ENCODE measurements around the gene PHF14. TPM values are rescaled to one million over a fixed set of nuclear protein-coding genes. Genes with fewer than 3 reads are reported as not detected.
"Not testable (repeated sequence)": the region's sequence is repeated elsewhere in the genome, so short reads cannot be mapped to it uniquely, and the experiment has no call there.

PHF14 gene
- total RNA-seq, 2 experiments from 2014 or later = 33.0 to 33.4 TPM

GRCh38 chr7:10973942-10974911, 555 bp downstream of the PHF14 start:
- CTCF ChIA-PET = interaction anchor here (1.6 kb wide), 1 partner anchor 34 kb away, joined by 4 read pairs; a partner anchor contains a TSS
- POLR2A ChIA-PET = interaction anchor here (2.6 kb wide), 1 partner anchor 34 kb away, joined by 16 read pairs; a partner anchor contains a TSS

DNA sequence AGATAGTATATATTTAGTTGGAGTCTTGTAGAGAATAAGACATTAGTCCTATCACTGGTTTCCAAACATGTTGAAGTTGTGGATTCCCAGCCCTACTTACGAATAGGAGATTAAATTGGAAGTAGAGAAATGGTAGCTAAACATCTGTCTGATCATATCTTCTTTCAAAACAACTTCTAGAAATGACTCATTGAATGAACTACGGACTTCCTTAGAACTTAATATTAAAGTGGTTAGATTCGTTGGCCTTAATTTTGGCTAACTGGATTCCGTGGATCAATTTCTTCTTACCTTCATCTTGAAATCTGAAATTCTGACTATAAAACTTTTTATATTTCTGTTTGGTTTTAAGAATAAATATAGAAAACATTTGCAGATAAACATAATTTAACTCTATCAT, 3.4 kb downstream of the PHF14 start:
- ChIA-PET CTCF (no interaction called here), POLR2A (no interaction called here)

DNA sequence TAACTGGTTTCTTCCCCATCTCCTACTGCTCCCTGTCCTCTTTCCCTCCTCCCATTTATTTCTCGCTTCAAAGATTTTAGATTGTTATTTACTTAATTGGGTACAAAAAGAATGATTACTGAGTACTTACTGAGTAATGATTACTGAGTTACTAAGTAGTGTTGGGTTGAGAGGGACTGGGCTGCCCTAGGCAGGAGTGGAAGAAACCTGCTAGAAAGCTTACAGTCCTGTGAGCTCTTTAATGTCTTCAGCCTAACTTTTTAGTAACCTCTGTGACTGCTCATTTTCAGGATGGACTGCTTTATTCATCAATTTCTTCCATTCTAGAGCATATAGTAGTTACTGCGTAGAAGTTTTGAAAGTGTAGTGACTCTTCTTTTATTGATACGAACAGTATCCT, 7.6 kb downstream of the PHF14 start:
- ChIA-PET CTCF (no interaction called here), POLR2A (no interaction called here)

GRCh38 chr7:10990748-10991147, 17.1 kb downstream of the PHF14 start:
- CTCF ChIA-PET = interaction anchor here (1.2 kb wide), 1 partner anchor 49 kb away, joined by 3 read pairs; no protein-coding TSS in a partner anchor
- POLR2A ChIA-PET = not testable (repeated sequence)

DNA sequence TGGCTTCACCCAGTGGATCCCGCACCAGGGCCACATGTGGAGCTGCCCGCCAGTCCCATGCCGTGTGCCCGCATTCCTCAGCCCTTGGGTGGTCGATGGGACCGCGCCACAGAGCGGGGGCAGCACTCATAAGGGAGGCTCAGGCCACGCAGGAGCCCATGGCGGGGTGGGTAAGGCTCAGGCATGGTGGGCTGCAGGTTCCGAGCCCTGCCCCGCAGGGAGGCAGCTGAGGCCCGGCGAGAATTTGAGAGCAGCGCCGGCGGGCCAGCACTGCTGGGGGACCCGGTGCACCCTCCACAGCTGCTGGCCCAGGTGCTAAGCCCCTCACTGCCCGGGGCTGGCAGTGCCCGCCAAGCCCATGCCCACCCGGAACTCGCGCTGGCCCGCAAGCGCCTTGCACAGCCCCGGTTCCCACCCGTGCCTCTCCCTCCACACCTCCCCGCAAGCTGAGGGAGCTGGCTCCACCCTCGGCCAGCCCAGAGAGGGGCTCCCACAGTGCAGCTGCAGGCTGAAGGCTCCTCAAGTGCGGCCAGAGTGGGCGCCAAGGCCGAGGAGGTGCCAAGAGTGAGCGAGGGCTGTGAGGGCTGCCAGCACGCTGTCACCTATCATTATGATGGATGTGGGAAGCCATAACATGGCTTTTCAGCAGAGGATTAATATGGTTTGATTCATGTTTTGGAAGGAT, 22.0 kb downstream of the PHF14 start:
- CTCF ChIA-PET, POLR2A ChIA-PET: not testable (repeated sequence)

- CTCF ChIA-PET = interaction anchor here (0.6 kb wide), 1 partner anchor 75 kb away, joined by 3 read pairs; no protein-coding TSS in a partner anchor
- POLR2A ChIA-PET = no interaction called here
Measured at GRCh38 chr7:10998996-10999757, 25.5 kb downstream of the PHF14 start.

DNA sequence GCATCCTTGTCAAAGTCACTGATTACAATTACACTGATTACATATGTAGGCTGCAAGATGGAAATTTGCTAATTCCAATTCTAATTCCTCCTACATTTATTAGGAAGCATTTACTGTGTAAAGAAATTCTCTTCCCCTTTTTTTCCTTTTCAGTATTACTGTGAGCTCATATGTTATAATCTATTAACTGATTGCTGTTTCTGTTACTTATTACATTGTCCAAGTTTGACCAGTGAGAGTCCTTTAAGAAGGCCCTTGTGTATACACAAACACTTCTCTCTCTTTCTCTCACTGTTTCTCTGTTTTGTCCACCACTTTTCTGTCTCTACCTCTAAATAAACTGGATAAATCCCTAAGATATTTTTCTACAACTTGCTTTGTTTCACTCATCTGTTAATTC, 31.5 kb downstream of the PHF14 start:
- ChIA-PET POLR2A (no interaction called here), CTCF (no interaction called here)

DNA sequence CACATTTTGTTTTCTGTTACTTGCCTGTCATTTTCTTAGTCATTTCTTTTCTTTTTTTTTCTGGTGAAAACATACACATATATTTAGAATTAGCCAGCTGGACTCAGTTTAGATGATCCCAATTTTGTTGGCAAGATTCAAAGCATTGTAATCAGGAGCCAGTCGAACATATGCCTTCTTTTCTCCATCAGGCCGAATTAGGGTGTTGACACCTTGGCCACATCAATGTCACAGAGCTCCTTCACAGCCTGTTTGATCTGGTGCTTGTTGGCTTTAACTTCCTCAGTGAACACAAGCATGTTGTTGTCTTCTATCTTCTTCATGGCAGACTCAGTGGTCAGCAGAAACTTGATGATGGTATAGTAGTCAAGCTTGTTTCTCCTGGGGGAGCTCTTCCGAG, 32.6 kb downstream of the PHF14 start:
- ChIA-PET CTCF (no interaction called here), POLR2A (no interaction called here)

DNA sequence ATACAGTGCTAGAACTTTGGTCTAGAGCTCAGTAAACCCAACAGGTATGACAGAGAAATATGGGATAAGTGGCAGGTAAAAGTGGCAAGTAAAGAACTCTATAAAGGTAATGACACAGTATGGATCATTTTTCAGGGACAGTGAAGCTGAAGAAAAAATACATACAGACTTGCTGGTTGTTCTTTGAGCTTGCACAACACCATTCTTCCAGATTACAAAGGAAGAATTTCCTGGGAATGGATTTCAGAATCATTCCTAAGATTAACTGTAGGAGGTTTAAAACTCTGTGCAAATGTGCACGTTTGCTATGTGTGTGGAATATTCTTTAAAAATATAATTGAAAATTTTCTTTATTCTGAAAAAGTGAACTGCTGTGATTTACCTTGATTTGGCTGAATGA, 36.0 kb downstream of the PHF14 start:
- ChIA-PET CTCF (interaction anchor here (0.7 kb wide), 1 partner anchor 121 kb away, joined by 3 read pairs; no protein-coding TSS in a partner anchor), POLR2A (no interaction called here)

GRCh38 chr7:11021468-11021867, 47.8 kb downstream of the PHF14 start:
- ChIA-PET CTCF (no interaction called here), POLR2A (no interaction called here)

DNA sequence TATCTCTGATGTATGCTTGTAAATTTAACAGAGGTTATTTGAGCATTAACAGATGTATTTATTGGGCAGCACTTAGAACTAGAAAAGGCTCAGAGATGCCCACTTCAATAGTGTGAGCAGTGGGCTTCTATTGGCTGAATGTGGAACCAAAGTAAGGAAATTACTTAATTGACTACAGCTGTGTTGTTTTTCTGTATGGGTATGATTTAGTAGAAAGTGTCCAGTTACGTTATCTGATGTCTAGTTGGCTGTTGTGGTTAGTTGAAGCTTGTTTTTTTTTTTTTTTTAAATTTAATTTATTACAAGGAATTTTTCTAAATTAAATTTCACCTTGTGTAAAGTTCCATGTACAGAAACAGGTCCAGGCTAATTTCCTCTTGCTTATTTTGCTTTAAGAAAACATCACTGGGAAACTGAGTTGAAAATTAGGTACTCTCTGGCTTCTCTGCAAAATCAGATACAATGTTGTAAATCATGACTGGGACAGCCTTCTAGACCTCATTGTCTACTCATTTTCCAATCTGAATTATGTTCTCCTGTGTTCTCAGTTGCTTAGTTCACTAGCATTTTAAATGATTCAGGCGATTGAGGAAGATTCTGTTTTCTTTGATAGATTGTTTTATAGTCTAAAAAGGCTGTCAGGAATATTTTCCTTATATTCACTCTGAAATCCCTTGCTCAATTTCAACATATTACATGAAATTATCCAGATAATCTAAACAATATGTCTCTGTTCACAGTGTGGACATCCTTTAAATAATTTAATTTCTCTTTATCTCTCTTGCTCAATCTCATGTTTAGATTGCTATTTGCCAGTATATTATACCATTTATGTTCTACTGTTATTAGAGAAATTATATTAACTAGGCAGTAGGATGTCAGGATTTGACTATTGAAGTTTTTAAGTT, 53.0 kb downstream of the PHF14 start:
- POLR2A ChIA-PET = no interaction called here
- CTCF ChIA-PET = no interaction called here

DNA sequence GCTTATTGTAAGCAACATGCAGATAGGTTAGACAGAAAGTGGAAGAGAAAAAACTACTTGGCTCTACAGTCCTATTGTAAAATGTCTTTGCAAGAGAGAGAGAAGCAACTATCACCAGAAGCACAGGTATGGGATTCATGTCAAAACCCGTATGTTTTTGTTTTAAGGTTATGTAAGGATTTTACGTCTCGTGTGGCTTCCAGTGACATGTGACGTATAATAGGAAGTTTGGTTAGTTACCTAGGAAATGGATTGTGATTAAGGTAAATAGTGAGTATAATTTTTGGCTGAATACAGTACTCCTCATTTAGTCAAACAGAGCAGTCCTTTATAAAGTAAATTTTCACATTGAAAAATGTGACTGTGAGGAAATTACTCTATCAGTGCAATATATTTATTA, 62.0 kb downstream of the PHF14 start:
- ChIA-PET POLR2A (no interaction called here), CTCF (no interaction called here)

DNA sequence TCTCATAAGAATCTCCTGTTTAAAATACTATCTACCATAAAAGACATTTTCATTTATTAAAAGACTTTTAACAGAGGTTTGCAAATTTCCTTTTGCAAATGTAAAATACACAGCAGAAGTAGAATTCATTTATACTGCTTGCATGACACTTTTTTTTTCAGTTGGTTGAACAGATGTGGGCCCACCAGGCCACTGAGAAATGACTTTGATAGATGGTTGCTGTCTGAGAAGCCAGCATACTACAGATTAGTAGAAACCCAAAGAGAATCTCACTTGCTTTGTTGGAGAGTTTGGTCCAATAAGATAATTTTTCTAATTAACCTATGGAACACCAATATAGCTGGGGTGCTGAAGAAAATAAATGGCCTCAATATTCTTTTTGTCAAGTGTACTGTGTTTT, 66.3 kb downstream of the PHF14 start:
- POLR2A ChIA-PET = no interaction called here
- CTCF ChIA-PET = no interaction called here

DNA sequence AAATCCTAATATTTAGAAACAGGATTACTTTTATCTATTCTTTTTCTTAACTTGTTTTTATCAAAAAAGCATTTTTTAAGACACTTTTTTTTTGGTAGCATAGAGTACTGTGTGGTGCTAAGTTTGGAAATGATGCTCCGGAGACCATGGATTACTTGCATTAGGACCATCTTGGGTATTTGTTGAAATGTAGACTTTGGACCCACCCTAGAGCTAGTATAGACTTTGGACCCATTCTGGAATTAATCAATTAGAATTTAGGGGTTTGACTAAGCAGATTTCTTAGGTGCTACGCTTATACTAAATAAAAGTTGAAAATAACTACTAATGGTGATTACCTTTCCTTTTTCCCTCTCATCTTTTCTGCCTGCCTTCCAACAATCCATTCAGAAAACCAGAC, 80.4 kb downstream of the PHF14 start:
- ChIA-PET CTCF (no interaction called here), POLR2A (interaction anchor here (0.6 kb wide), 1 partner anchor 16 kb away, joined by 17 read pairs; no protein-coding TSS in a partner anchor)

- POLR2A ChIA-PET = no interaction called here
Measured at GRCh38 chr7:11060893-11061292, 87.2 kb downstream of the PHF14 start.

GRCh38 chr7:11062110-11062509, 88.4 kb downstream of the PHF14 start:
- ChIA-PET POLR2A (no interaction called here), CTCF (no interaction called here)

More at GRCh38 chr7:11060893-11061292, 87.2 kb downstream of the PHF14 start:
- CTCF ChIA-PET = no interaction called here

GRCh38 chr7:11069591-11069990, 95.9 kb downstream of the PHF14 start:
- ChIA-PET CTCF (interaction anchor here (0.6 kb wide), 1 partner anchor 249 kb away, joined by 3 read pairs; no protein-coding TSS in a partner anchor), POLR2A (interaction anchor here (0.6 kb wide), 1 partner anchor 37 kb away, joined by 3 read pairs; no protein-coding TSS in a partner anchor)

GRCh38 chr7:11077816-11078215, 104.1 kb downstream of the PHF14 start:
- POLR2A ChIA-PET = no interaction called here
- CTCF ChIA-PET = no interaction called here

GRCh38 chr7:11078247-11078834, 104.7 kb downstream of the PHF14 start:
- POLR2A ChIA-PET = no interaction called here
- CTCF ChIA-PET = no interaction called here
